ENCODE data around the gene UGDH.

UGDH gene

DNA sequence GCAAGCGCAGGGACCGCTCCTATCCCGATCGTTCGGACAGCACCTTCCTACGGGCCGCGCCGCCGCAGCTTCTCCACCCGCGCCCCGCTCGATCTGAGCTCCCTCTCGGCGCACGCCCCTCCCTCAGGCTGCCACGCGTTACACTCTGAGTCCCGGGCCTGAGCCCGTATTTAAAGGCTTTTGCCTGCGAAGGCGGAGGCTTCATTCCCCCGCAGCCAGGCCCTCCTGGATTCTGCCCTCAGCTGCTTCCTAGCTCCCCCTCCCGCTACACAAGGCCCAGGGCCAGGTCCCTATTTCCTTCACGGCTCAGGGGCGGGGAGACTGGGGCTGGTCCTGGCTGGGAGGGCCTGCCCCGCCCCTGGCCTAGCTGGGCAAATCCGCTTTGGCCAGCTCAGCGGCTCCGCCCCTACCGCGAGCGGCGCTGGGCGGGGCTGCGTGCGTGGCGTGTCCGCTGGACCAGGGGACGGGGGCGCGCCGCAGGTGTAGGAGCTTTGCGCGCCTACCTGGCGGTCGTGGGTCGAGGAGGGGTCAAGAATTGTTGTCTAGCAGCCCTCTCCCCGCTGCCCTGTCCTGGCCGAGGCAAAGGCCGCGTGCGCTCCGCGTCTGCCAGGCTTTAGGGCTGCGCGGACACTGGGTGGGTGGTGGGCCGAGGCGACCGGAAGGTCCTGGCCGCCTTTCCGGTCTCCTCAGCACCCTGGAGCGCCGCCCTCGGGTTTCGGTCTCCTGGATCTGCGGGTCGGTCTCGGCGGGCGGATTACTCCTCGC, at the start of gene UGDH:
UGDH (minus strand) TSS at position 144 of the 765 bp plus-strand sequence. CDS start 5,927 bp downstream, outside the sequence.
- TF ChIP-seq, protein P1, sequence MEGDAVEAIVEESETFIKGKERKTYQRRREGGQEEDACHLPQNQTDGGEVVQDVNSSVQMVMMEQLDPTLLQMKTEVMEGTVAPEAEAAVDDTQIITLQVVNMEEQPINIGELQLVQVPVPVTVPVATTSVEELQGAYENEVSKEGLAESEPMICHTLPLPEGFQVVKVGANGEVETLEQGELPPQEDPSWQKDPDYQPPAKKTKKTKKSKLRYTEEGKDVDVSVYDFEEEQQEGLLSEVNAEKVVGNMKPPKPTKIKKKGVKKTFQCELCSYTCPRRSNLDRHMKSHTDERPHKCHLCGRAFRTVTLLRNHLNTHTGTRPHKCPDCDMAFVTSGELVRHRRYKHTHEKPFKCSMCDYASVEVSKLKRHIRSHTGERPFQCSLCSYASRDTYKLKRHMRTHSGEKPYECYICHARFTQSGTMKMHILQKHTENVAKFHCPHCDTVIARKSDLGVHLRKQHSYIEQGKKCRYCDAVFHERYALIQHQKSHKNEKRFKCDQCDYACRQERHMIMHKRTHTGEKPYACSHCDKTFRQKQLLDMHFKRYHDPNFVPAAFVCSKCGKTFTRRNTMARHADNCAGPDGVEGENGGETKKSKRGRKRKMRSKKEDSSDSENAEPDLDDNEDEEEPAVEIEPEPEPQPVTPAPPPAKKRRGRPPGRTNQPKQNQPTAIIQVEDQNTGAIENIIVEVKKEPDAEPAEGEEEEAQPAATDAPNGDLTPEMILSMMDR (conservative IDR thresholded peaks at IDR 0.05) = 0 out of 2 replicates have a peak, but pooled peaks have one; percentile 11
- H3K27ac ChIP-seq = peak within 1 kb of the TSS; percentile 94

DNA sequence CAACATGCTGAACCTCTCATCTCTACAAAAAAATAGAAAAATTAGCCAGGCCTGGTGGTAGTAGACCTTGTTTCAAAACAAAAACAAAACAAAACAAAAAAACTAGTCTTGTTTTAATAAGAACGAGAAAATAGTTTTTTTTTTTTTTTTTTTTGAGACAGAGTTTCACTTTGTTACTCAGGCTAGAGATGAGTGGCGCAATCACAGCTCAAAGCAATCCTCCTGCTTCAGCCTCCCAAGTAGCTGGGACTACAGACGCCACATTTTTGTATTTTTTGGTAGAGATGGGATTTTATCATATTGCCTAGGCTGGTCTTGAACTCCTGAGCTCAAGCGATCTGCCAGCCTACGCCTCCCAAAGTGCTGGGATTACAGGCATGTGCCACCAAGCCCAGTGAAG, 47.7 kb upstream of the UGDH start:
- TF ChIP-seq, protein P1 (conservative IDR thresholded peaks at IDR 0.05) = no peak
- H3K27ac ChIP-seq = peak overlapping the region; percentile 88

DNA sequence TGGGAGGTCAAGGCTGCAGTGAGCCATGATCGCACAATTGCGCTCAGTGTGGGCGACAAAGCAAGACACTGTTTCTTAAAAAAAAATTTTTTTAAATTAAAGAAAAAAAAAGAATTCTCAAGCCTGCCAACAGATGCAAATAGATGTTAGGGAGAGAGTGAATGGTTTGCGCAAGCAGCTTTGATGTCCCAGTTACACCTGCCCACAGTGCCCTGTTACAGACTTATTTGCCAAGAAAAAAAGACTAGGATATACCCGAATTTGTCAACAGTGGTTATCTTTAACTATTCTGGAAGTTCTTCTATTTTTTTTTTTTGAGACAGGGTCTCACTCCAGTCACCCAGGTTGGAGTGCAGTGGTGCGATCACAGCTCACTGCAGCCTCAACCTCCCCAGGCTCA, 44.3 kb upstream of the UGDH start:
- TF ChIP-seq, protein P1 (conservative IDR thresholded peaks at IDR 0.05) = no peak

DNA sequence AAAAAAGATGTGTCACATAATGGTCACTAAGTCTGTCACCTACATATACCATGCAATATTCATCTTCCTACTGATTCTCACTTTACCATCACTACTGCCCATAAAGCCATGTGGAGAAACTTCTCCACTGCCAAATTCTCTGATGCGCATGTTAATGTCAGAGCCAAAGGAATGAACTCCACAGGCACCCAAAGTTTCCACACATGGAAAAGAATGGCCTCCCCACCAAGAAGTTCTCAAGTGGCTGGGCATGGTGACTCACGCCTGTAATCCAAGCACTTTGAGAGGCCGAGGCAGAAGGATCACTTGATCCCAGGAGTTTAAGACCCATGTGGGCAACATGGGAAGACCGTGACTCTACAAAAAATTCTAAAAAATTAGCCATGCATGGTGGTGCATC, 43.8 kb upstream of the UGDH start:
- H3K27ac ChIP-seq = peak overlapping the region; percentile 83
- TF ChIP-seq, protein P1 (conservative IDR thresholded peaks at IDR 0.05) = no peak

More for the DNA sequence above, 44.3 kb upstream of the UGDH start:
- H3K27ac ChIP-seq = no peak overlapping the region; the same call in 1 of the 2 replicates

DNA sequence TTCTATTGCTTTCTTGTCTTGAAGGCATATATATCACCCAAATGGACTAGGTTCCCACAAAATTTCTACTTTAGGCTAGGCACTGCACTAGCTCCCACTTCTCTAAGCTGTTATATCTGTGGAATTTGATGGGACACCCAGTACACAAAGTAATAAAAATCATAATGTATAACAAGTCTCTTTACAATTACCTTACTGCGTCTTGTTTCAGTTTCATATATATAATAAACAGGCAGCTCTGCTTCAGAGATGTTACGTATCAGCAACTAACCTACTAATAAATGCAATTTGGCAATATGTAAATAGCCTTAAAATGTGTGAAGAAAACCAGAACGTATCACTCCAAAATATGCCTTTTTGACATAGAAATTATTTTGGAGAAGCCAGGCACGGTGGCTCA, 42.0 kb upstream of the UGDH start:
- peak overlapping the region; percentile 83 for H3K27ac ChIP-seq
- TF ChIP-seq, protein P1 (conservative IDR thresholded peaks at IDR 0.05) = no peak

DNA sequence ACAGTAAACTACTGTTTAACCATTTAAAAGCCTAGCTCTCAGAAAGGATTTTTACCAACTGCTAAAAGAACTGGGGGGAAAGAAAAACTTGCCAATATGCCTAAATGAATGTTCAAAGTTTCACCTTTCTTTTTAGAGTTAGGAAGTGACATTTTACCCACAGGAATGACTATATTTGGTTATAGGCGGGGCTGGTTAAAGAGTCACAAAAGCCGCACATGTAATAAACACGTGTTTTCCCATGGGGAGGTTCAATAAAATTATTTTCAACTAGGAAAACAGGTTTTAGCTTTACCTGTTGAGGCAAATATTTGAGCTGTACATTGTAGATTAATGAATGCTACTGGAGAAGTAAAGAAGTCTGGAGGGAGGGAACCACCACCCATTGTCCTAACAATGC, 41.6 kb upstream of the UGDH start:
- peak overlapping the region; percentile 83 for H3K27ac ChIP-seq

DNA sequence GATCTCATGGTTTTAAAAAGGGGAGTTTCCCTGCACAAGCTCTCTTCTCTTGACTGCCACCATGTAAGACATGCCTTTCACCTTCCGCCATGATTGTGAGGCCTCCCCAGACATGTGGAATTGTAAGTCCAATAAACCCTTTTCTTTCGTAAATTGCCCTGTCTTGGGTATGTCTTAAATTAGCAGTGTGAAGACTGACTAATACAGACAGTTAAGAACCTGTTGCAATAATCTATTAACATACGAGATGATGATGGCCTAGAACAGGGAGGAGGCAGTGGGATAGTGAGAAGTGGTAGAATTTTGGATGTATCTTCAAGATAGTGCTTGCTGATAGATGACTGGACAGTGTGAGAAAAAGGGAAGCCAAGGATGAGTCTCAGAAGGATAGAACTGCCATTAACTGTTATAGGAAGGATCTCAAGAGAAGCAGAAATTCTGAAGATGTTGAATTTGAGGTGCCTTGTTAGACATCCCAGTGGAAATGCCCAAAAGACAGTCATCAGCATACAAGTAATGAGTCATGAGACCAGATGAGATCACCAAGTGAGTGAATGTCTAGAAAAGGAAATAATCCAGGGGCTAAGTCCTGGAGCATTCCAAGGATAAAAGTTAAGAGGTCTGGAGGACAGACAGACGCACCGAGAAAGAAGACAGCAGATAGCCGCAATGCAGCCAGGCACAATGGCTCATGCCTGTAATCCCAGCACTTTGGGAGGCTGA, 38.8 kb upstream of the UGDH start:
- TF ChIP-seq, protein P1 (conservative IDR thresholded peaks at IDR 0.05) = no peak
- no peak overlapping the region for H3K27ac ChIP-seq

More for the DNA sequence above, 41.6 kb upstream of the UGDH start:
- TF ChIP-seq, protein P1 (conservative IDR thresholded peaks at IDR 0.05) = no peak
